ENCODE data around the gene ANO2.

The ANO2 gene

GRCh38 chr12:5808981-5809380 lies 136.1 kb downstream of the ANO2 start:
- DNase-seq, result no peak

GRCh38 chr12:5807514-5808219 lies 137.4 kb downstream of the ANO2 start:
- no peak for DNase-seq

GRCh38 chr12:5807090-5807414 lies 138.0 kb downstream of the ANO2 start:
- DNase-seq, result no peak

GRCh38 chr12:5806371-5807089 lies 138.5 kb downstream of the ANO2 start:
- DNase-seq, result no peak

- DNase-seq, result no peak
Observed at GRCh38 chr12:5803532-5803931, 141.5 kb downstream of the ANO2 start.

DNA sequence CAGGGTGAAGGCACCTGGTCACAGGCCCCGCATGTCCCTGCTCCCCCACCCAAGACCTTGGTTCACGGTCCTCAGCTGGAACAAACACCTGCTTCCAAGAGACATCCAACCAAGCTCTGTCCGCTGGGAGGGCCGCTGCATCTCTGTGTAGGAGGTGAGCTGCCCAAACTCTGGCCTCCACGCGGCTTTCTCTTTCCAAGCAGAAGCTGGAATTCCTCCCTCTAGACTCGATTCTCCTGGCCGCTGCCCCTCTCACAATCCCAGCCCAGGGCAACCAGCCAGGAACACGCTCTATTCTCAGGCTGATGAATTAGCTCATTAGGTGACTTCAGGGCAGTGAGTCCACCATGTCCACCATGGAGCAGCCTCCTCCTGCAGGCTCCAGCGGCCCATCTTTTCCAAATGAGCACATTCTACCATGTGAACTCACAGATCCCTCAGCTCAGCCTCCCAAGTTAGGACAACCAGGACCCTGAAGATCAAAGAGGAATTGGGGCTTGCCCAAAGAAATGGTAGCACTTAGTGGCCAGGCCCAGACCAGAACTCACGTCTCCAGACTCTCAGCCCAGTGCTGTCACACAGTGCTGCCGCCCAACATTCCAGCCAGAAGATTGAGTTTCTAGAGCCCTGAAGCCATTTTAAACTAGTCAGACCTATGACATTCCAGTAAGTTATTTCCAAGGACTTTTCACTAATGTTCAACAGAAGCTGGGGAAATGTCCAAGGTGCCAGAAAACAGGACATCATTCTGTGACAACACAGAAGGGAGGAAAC lies 146.6 kb downstream of the ANO2 start:
- no peak for DNase-seq

GRCh38 chr12:5797661-5798060 lies 147.4 kb downstream of the ANO2 start:
- no peak for DNase-seq

- DNase-seq, result no peak
Observed at GRCh38 chr12:5796959-5797225, 148.2 kb downstream of the ANO2 start.

- DNase-seq, result no peak
Observed at GRCh38 chr12:5796171-5796958, 148.7 kb downstream of the ANO2 start.

- DNase-seq, result no peak
Observed at GRCh38 chr12:5794156-5794555, 150.9 kb downstream of the ANO2 start.

- no peak for DNase-seq
Observed at GRCh38 chr12:5792343-5792742, 152.7 kb downstream of the ANO2 start.

GRCh38 chr12:5789469-5789968 lies 155.5 kb downstream of the ANO2 start:
- DNase-seq, result no peak

GRCh38 chr12:5787828-5788227 lies 157.2 kb downstream of the ANO2 start:
- no peak for DNase-seq

DNA sequence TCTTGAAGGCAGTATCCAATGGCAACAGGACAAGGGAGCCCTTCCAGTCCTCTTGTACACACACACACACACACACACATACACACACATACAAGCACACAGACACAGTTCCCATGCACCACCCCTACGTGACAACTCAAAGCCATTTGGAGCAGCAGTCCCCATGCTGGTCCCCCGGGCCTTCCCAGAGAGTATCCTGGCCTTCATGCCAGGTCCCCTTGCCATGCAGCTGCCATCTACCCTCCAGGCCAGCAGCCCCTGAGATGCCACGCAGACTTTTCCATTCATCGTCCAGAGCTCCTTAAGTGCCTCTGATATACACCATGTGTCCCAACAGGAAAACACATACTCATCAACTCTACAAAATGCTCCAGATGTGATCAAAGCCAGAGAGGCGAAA lies 159.5 kb downstream of the ANO2 start:
- DNase-seq, result no peak

GRCh38 chr12:5784462-5785130 lies 160.5 kb downstream of the ANO2 start:
- no peak for DNase-seq

GRCh38 chr12:5783289-5783920 lies 161.7 kb downstream of the ANO2 start:
- DNase-seq, result no peak

DNA sequence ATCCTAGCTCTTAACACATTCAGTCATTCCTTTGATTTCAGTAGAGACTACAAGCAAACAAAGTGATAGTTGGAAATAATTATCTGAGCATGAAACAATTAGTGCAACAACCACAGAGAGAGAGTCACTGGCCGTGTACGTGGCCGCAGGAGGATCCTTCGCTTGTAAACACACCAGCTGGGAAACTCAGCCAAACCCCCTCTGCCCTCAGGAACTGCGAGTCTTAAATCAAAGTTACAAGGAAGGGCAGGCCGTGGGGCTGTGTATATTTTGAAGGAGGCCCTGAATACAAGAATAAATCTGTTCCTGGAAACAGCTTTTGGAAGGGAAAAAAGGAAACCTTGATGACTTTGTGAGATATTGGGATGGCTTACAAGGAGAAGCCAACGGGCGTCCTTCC lies 164.5 kb downstream of the ANO2 start:
- no peak for DNase-seq

DNA sequence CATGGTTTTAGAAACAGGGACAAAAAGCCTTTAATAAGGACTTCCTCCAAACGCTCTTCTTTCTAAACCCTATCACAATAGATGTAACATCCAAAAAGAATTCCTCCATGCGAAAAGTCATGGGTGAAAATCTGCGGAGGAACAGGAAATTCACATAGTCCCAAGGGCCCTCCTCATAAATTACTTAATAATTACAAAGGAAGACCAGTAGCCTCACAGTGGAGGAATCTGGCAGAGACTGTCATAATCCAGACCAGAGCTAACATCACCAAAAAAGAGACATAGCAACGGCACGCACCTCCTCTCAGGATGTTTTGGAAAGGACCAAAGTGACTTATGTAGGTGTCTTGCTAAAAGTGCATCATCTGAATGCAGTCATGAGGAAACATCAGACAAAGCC lies 165.7 kb downstream of the ANO2 start:
- no peak for DNase-seq

DNA sequence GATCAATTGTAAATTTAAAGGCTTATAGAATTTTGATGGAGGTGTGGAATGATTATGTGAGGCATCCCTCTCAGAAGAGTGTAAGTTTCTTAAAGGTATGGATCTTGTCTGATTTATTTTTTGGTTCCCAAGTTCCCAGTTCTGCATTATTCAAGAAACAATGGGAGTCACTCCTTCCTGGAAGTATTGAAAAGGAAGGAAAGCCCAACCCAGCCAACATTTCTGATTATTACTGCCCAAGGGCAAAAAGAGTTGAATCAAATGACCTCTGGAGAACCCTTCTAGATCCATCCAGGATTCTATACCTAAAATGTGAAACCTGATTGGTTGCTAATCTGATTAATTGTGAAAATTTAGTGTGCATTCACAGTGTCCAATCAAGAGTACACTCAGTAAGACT lies 166.2 kb downstream of the ANO2 start:
- DNase-seq, result no peak

DNA sequence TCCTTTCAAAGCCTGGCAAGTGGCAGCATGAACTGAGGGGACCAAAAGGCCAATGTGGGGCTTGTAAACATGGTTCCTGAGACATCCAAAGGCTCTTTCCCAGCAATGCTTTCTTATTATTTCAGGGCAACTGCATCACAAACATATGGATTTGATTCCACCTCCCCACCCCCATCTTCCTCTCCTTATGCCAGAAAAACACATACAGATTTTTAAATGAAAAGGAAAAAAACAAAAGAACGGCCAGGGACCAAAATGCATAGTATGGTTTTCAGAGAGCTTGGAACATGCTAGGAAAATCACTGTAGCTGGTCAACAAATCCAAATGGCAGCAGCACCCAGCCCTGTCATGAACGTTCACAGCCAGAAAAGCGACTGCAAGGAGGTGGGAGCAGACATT lies 167.6 kb downstream of the ANO2 start:
- DNase-seq, result no peak

DNA sequence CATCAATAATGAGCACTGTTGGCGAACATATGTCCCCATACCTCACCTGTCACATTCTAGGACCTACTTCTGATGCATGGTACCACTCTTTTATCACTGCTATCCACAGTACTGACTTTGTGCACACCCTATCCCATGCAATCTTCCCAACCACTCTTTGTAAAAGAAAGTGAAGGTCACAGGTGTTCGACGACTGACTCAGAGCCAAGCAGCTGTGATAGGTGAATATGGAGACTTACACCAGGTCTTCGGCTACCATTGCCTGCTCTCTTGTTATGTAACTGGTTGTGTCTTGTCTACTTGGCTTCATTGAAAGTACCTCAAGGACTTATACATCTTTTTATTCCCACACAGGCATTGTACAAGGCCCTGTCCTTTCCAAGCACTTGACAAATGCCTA lies 169.0 kb downstream of the ANO2 start:
- DNase-seq, result no peak

GRCh38 chr12:5773550-5773949 lies 171.5 kb downstream of the ANO2 start:
- DNase-seq, result no peak

Measured in activated naive CD4-positive, alpha-beta T cell (primary cell).